H1 (cell line): ENCODE results near the gene LDLRAD3. TPM values are rescaled to one million over a fixed set of nuclear protein-coding genes. Genes with fewer than 3 reads are reported as not detected.

Experiments used
- RFX5 ChIP-seq: IDR thresholded peaks from 2 replicates; pipeline ENCODE4 v1.6.1; 2011; ENCODE audit warnings: low read depth, low read length, improper control_type of control experiment, borderline replicate concordance
- SP2 ChIP-seq: IDR thresholded peaks from 2 replicates; pipeline ENCODE4 v1.6.1; 2012; ENCODE audit warnings: mild to moderate bottlenecking, low read length, inconsistent platforms
- SRF ChIP-seq: IDR thresholded peaks from 2 replicates; pipeline ENCODE4 v1.6.1; 2011; ENCODE audit warnings: mild to moderate bottlenecking, low read depth, low read length, moderate library complexity
- polyA plus RNA-seq, 7 experiments: library from polyadenylated mRNA; depleted of rRNA in 3 of 7; stranded (reverse) in 5 of 7; unstranded in 2 of 7; fragments of >200 nt in 5 of 7; fragments of 200-250 nt in 2 of 7; gene quantifications; 1 replicate in 5 of 7; 2 replicates in 1 of 7; 4 replicates in 1 of 7; pipeline versions ENCODE4 v1.2.1 to v1.2.3, GENCODE V29; 2011 to 2013; ENCODE audit warnings: missing spikeins in 2 of 7, mixed read lengths in 2 of 7
- total RNA-seq: library from RNA; stranded (reverse); fragmentation: NEBNext Ultra II Directional; extraction: Animal tissue kit (Norgen Biotek cat#: 25700); gene quantifications from 2 replicates; pipeline ENCODE4 v1.2.1, GENCODE V29; 2021
- TF ChIP-seq, protein P1 (sequence below): fragments of 300-600 bp; sonication (generic); IDR thresholded peaks from 2 replicates; pipeline ENCODE4 v1.7.1; 2012; ENCODE audit warnings: low read length, moderate library complexity, mild to moderate bottlenecking, inconsistent platforms; ENCODE audit not compliant: insufficient replicate concordance

The LDLRAD3 gene
- total and polyA plus RNA-seq, 2 of the 8 experiments (the other 6 are each of a cell fraction or from before 2014, with no cell fraction given), result 18.6 to 22.8 TPM

DNA sequence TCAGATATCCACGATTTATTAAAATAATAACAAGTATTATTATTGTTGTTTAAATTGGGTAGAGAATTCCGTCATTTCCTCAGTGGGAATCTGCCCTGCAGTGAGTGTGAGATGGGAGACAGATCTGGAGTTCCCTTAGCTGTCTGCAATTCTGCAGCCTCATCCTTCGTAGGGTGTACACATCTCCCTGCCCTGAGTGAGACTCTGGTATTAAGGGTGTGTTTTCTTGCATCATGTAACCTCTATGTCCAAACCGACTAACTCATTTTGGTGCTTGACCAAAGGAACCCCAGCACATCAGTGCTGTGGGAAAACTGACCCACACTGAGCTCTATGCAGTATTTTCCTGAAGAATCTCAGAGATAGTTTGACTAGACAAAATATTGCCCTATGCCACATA is 157.6 kb downstream of the LDLRAD3 start (continued):
- TF ChIP-seq RFX5, result no peak
- no peak for TF ChIP-seq SP2
- no peak for TF ChIP-seq SRF
- TF ChIP-seq, protein P1, sequence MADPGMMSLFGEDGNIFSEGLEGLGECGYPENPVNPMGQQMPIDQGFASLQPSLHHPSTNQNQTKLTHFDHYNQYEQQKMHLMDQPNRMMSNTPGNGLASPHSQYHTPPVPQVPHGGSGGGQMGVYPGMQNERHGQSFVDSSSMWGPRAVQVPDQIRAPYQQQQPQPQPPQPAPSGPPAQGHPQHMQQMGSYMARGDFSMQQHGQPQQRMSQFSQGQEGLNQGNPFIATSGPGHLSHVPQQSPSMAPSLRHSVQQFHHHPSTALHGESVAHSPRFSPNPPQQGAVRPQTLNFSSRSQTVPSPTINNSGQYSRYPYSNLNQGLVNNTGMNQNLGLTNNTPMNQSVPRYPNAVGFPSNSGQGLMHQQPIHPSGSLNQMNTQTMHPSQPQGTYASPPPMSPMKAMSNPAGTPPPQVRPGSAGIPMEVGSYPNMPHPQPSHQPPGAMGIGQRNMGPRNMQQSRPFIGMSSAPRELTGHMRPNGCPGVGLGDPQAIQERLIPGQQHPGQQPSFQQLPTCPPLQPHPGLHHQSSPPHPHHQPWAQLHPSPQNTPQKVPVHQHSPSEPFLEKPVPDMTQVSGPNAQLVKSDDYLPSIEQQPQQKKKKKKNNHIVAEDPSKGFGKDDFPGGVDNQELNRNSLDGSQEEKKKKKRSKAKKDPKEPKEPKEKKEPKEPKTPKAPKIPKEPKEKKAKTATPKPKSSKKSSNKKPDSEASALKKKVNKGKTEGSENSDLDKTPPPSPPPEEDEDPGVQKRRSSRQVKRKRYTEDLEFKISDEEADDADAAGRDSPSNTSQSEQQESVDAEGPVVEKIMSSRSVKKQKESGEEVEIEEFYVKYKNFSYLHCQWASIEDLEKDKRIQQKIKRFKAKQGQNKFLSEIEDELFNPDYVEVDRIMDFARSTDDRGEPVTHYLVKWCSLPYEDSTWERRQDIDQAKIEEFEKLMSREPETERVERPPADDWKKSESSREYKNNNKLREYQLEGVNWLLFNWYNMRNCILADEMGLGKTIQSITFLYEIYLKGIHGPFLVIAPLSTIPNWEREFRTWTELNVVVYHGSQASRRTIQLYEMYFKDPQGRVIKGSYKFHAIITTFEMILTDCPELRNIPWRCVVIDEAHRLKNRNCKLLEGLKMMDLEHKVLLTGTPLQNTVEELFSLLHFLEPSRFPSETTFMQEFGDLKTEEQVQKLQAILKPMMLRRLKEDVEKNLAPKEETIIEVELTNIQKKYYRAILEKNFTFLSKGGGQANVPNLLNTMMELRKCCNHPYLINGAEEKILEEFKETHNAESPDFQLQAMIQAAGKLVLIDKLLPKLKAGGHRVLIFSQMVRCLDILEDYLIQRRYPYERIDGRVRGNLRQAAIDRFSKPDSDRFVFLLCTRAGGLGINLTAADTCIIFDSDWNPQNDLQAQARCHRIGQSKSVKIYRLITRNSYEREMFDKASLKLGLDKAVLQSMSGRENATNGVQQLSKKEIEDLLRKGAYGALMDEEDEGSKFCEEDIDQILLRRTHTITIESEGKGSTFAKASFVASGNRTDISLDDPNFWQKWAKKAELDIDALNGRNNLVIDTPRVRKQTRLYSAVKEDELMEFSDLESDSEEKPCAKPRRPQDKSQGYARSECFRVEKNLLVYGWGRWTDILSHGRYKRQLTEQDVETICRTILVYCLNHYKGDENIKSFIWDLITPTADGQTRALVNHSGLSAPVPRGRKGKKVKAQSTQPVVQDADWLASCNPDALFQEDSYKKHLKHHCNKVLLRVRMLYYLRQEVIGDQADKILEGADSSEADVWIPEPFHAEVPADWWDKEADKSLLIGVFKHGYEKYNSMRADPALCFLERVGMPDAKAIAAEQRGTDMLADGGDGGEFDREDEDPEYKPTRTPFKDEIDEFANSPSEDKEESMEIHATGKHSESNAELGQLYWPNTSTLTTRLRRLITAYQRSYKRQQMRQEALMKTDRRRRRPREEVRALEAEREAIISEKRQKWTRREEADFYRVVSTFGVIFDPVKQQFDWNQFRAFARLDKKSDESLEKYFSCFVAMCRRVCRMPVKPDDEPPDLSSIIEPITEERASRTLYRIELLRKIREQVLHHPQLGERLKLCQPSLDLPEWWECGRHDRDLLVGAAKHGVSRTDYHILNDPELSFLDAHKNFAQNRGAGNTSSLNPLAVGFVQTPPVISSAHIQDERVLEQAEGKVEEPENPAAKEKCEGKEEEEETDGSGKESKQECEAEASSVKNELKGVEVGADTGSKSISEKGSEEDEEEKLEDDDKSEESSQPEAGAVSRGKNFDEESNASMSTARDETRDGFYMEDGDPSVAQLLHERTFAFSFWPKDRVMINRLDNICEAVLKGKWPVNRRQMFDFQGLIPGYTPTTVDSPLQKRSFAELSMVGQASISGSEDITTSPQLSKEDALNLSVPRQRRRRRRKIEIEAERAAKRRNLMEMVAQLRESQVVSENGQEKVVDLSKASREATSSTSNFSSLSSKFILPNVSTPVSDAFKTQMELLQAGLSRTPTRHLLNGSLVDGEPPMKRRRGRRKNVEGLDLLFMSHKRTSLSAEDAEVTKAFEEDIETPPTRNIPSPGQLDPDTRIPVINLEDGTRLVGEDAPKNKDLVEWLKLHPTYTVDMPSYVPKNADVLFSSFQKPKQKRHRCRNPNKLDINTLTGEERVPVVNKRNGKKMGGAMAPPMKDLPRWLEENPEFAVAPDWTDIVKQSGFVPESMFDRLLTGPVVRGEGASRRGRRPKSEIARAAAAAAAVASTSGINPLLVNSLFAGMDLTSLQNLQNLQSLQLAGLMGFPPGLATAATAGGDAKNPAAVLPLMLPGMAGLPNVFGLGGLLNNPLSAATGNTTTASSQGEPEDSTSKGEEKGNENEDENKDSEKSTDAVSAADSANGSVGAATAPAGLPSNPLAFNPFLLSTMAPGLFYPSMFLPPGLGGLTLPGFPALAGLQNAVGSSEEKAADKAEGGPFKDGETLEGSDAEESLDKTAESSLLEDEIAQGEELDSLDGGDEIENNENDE, result no peak
